ENCODE data around the gene TMEM52. TPM values are rescaled to one million over a fixed set of nuclear protein-coding genes. Genes with fewer than 3 reads are reported as not detected.
A peak's percentile ranks its signal among the peaks of the same experiment; 100 is the strongest.

Gene TMEM52
- 1 to 10 TPM in 1 of 2 donors, under 1 TPM in 1; 0.64 to 1.5 TPM for total RNA-seq

GRCh38 chr1:1918901-1919303 is at the start of gene TMEM52:
Gene TMEM52, minus strand, starts transcription at chr1:1919279. Its CDS starts 14 bp downstream, at chr1:1919265.
- Mint-ChIP-seq H3K27ac (no peak within 1 kb of the TSS), H3K36me3 (no peaks in the 10 kb centered on the region), H3K9me3 (no peaks in the 10 kb centered on the region)
- ATAC-seq: peak; percentile 6 to 50
- peak in 1 of 2 donors; percentile 71 for DNase-seq (ENCODE audit: low spot score in 2 of 2)

GRCh38 chr1:1967879-1968278 is 48.8 kb upstream of the TMEM52 start:
- Mint-ChIP-seq H3K36me3 (no peaks in the 10 kb centered on the region), H3K27ac (no peak overlapping the region), H3K9me3 (peaks cover 0 to 5% of the 10 kb centered on the region in 2 donors)
- DNase-seq (ENCODE audit: low spot score in 2 of 2): no peak
- ATAC-seq: no peak

GRCh38 chr1:1967151-1967550 is 48.1 kb upstream of the TMEM52 start:
- Mint-ChIP-seq H3K27ac (no peak overlapping the region), H3K9me3 (peaks cover 0 to 5% of the 10 kb centered on the region in 2 donors), H3K36me3 (no peaks in the 10 kb centered on the region)
- DNase-seq (ENCODE audit: low spot score in 2 of 2) (no peak), ATAC-seq (no peak)

- Mint-ChIP-seq H3K36me3 (no peaks in the 10 kb centered on the region), H3K27ac (no peak overlapping the region), H3K9me3 (peaks cover 0 to 5% of the 10 kb centered on the region in 2 donors)
- DNase-seq (ENCODE audit: low spot score in 2 of 2) (no peak), ATAC-seq (no peak)
These were observed 47.1 kb upstream of the TMEM52 start for GRCh38 chr1:1966071-1966740.

- no peak overlapping the region for H3K27ac Mint-ChIP-seq
- H3K36me3 Mint-ChIP-seq: no peaks in the 10 kb centered on the region
- DNase-seq (ENCODE audit: low spot score in 2 of 2) (no peak), ATAC-seq (no peak)
- no peaks in the 10 kb centered on the region for H3K9me3 Mint-ChIP-seq
These were observed 46.5 kb upstream of the TMEM52 start for GRCh38 chr1:1965546-1965945.

- Mint-ChIP-seq H3K9me3 (no peaks in the 10 kb centered on the region), H3K36me3 (no peaks in the 10 kb centered on the region), H3K27ac (no peak overlapping the region)
- DNase-seq (ENCODE audit: low spot score in 2 of 2): no peak
- no peak for ATAC-seq
These were observed 45.7 kb upstream of the TMEM52 start for GRCh38 chr1:1964811-1965210.

- Mint-ChIP-seq H3K9me3 (no peaks in the 10 kb centered on the region), H3K27ac (no peak overlapping the region), H3K36me3 (no peaks in the 10 kb centered on the region)
- DNase-seq (ENCODE audit: low spot score in 2 of 2) (no peak), ATAC-seq (no peak)
These were observed 44.5 kb upstream of the TMEM52 start for GRCh38 chr1:1963570-1963969.

- DNase-seq (ENCODE audit: low spot score in 2 of 2) (no peak), ATAC-seq (no peak)
- no peaks in the 10 kb centered on the region for H3K36me3 Mint-ChIP-seq
- H3K9me3 Mint-ChIP-seq: no peaks in the 10 kb centered on the region
- H3K27ac Mint-ChIP-seq: no peak overlapping the region
These were observed 43.7 kb upstream of the TMEM52 start for GRCh38 chr1:1962752-1963151.

- Mint-ChIP-seq H3K27ac (no peak overlapping the region), H3K9me3 (no peaks in the 10 kb centered on the region)
- no peak for ATAC-seq
These were observed 41.6 kb upstream of the TMEM52 start for GRCh38 chr1:1960480-1961196.

GRCh38 chr1:1959840-1960479 is 40.9 kb upstream of the TMEM52 start:
- peak in 1 of 2 donors; percentile 91 for DNase-seq (ENCODE audit: low spot score in 2 of 2)
- H3K36me3 Mint-ChIP-seq: peaks cover 0 to under 1% of the 10 kb centered on the region in 2 donors
- peaks cover under 1% of the 10 kb centered on the region in 2 donors for H3K9me3 Mint-ChIP-seq
- ATAC-seq: peak; percentile 83 to 93
- H3K27ac Mint-ChIP-seq: no peak overlapping the region

More at GRCh38 chr1:1960480-1961196, 41.6 kb upstream of the TMEM52 start:
- DNase-seq (ENCODE audit: low spot score in 2 of 2): no peak
- no peaks in the 10 kb centered on the region for H3K36me3 Mint-ChIP-seq

DNA sequence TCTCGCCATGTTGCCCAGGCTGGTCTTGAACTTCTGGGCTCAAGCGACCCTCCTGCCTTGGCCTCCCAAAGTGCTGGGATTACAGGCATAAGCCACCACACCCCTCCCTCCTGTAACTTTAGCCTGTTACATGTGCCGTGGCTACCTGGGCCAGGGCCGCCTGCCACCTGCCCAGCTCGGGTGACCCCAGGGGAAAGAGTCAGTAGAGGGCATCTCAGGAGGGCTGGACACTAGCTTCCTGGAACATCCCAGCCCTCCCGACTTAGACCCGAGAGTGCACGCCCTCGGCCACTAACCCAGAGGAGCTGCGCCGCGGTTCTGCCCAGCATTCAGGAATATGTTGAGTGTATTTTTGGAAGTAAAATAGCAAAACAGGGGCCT is 40.4 kb upstream of the TMEM52 start:
- Mint-ChIP-seq H3K9me3 (peaks cover 4 to 5% of the 10 kb centered on the region in 2 donors), H3K36me3 (peaks cover 0 to 6% of the 10 kb centered on the region in 2 donors), H3K27ac (peak overlapping the region in 1 of 2 donors; percentile 55)
- DNase-seq (ENCODE audit: low spot score in 2 of 2) (no peak), ATAC-seq (no peak)

- Mint-ChIP-seq H3K36me3 (peaks cover 0 to 6% of the 10 kb centered on the region in 2 donors), H3K9me3 (peaks cover 4 to 5% of the 10 kb centered on the region in 2 donors), H3K27ac (no peak overlapping the region)
- DNase-seq (ENCODE audit: low spot score in 2 of 2) (no peak), ATAC-seq (no peak)
These were observed 39.0 kb upstream of the TMEM52 start for GRCh38 chr1:1958071-1958541.

GRCh38 chr1:1957533-1957961 is 38.5 kb upstream of the TMEM52 start:
- Mint-ChIP-seq H3K9me3 (peaks cover 4 to 5% of the 10 kb centered on the region in 2 donors), H3K36me3 (peaks cover 0 to 6% of the 10 kb centered on the region in 2 donors), H3K27ac (no peak overlapping the region)
- ATAC-seq (no peak), DNase-seq (ENCODE audit: low spot score in 2 of 2) (no peak)

DNA sequence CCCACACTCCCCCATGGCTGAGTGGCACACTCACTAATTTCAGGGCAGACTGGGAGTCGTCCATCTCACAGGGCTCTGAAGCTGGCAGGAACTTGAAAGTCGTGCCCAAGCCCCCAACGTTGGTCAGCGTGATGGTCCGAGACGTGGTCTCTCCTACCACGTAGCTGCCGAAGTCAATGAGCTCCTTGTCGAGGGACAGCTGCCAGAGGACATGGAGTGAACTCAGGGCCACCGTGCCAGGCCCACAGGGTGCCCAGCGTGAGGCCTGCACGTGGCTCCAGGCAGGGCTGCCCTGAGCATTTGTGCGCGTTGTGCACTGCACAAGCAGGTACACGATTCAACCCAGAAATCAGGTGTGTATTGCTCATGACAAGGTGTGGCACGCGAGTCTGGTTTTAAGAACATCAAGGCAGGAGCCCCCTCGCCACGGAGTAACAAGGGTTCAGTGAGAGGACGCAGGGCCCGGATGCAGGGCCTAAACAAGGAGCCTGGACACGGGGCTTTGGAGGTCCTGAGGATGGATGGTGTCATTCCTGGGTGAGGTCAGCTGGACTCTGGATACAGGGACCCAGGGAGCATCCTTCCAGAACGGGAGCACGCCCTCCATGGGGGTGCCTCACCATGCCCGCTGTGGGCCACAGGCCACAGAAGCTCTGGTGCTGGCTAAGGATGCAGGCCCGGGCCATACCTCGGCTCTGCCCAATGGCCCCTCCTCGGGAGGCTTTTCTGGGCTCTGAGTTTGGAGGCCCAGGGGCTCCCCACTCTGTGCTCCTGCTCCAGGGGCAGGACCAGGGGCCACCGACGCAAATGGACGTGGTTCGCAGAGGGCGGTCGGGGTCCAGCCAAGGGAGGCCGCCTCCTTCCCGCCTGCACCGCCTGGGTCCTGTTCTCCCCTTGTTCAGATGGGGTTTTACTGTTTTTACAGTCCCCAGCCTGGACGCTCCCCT is 37.8 kb upstream of the TMEM52 start:
- Mint-ChIP-seq H3K9me3 (peaks cover 4 to 5% of the 10 kb centered on the region in 2 donors), H3K27ac (no peak overlapping the region)

DNA sequence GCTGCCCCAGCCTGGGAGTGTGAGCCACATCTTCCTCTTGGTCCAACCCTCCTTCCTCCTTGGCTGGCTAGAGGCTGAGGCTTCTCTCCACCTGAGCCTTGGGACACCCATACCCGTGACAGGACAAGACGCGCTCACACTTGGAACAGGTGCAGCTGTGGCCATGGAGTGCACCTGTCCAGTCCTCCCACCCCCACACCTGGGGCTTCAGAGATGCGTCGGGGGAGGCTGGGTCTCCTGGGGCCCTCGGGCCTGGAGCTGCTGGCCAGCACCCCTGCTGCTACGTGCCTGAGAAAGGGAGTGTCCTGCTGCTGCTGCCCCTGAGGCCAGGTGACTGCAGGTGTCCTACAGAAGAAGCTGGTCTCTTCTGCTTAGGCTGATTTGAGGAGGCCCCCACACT is 37.0 kb upstream of the TMEM52 start:
- peaks cover 0 to 12% of the 10 kb centered on the region in 2 donors for H3K36me3 Mint-ChIP-seq
- no peak for DNase-seq (ENCODE audit: low spot score in 2 of 2)
- no peak for ATAC-seq
- peak overlapping the region; percentile 29 to 31 for H3K27ac Mint-ChIP-seq
- H3K9me3 Mint-ChIP-seq: peaks cover 5 to 9% of the 10 kb centered on the region in 2 donors

More for the DNA sequence above, 37.8 kb upstream of the TMEM52 start:
- no peak for DNase-seq (ENCODE audit: low spot score in 2 of 2)
- peaks cover 0 to 6% of the 10 kb centered on the region in 2 donors for H3K36me3 Mint-ChIP-seq
- no peak for ATAC-seq

GRCh38 chr1:1955621-1956094 is 36.6 kb upstream of the TMEM52 start:
- ATAC-seq: no peak
- peaks cover 5 to 14% of the 10 kb centered on the region in 2 donors for H3K9me3 Mint-ChIP-seq

More at GRCh38 chr1:1955621-1956094, 36.6 kb upstream of the TMEM52 start:
- peak overlapping the region in 1 of 2 donors; percentile 31 for H3K27ac Mint-ChIP-seq
- DNase-seq (ENCODE audit: low spot score in 2 of 2): no peak
- peaks cover 0 to 16% of the 10 kb centered on the region in 2 donors for H3K36me3 Mint-ChIP-seq

All from activated naive CD4-positive, alpha-beta T cell treated with anti-CD3 and anti-CD28 coated beads, Interleukin-2, amount 50 U/mL, for 72 hours (primary cell).